HepG2 (cell line): ENCODE results near the gene TNXB. TPM values are rescaled to one million over a fixed set of nuclear protein-coding genes. Genes with fewer than 3 reads are reported as not detected.

ENCODE experiments used
- RERE ChIP-seq: IDR thresholded peaks from 2 replicates; pipeline ENCODE4 v1.6.1; 2016; ENCODE audit warnings: low read depth, missing genetic modification reagents, missing compliant biosample characterization
- ZBTB39 ChIP-seq: sonication (generic); formaldehyde crosslinking; IDR thresholded peaks from 2 replicates; pipeline ENCODE4 v1.5.0; 2020; ENCODE audit warnings: missing genetic modification reagents
- ZNF687 ChIP-seq: sonication (generic); formaldehyde crosslinking; IDR thresholded peaks from 2 replicates; pipeline ENCODE4 v1.5.1; 2020; ENCODE audit warnings: mild to moderate bottlenecking, missing genetic modification reagents, moderate library complexity
- polyA plus RNA-seq, 8 experiments: library from polyadenylated mRNA; depleted of rRNA in 3 of 8; stranded (reverse) in 7 of 8; unstranded in 1 of 8; fragments of >200 nt; fragmentation: Illumina TruSeq in 4 of 8; extraction: Trizol in 4 of 8; gene quantifications; 2 replicates each; pipeline versions ENCODE4 v1.2.1 to v1.2.3, GENCODE V29; 2011 to 2016; ENCODE audit warnings: low read depth in 4 of 8, missing spikeins in 1 of 8, mixed read lengths in 1 of 8; ENCODE audit not compliant: insufficient read depth in 1 of 8
- total RNA-seq, 5 experiments: library from RNA; depleted of rRNA; stranded (reverse); fragments of >200 nt; fragmentation: Illumina TruSeq; extraction: Trizol; gene quantifications; 2 replicates each; pipeline ENCODE4 v1.2.3, GENCODE V29; 2016; ENCODE audit warnings: low read depth in 1 of 5

Gene TNXB
- total and polyA plus RNA-seq, 2 of the 13 experiments (the other 11 are each of a cell fraction or from before 2014, with no cell fraction given): 1.6 to 2.7 TPM

- TF ChIP-seq RERE (no peak), ZNF687 (CRISPR knock-in tag) (peak; percentile 39; the same call in 1 of the 2 replicates), ZBTB39 (CRISPR knock-in tag) (no peak)
- TF ChIP-seq, all 625 proteins: peak for 18
These were observed 19.9 kb downstream of the TNXB start (continued) for GRCh38 chr6:32089082-32089828.
